GM10266 (cell line): ENCODE data around the gene MBP.

Experiments used
- DNase-seq: peaks from one replicate; pipeline ENCODE4 v3.0.0; 2012; ENCODE audit errors: extremely low spot score
- TF ChIP-seq, protein P1 (sequence below): IDR thresholded peaks from 2 replicates; pipeline ENCODE4 v1.5.1; 2012; ENCODE audit warnings: mild to moderate bottlenecking, low read depth; ENCODE audit not compliant: control insufficient read depth, insufficient read depth; ENCODE audit errors: missing control alignments

MBP gene

DNA sequence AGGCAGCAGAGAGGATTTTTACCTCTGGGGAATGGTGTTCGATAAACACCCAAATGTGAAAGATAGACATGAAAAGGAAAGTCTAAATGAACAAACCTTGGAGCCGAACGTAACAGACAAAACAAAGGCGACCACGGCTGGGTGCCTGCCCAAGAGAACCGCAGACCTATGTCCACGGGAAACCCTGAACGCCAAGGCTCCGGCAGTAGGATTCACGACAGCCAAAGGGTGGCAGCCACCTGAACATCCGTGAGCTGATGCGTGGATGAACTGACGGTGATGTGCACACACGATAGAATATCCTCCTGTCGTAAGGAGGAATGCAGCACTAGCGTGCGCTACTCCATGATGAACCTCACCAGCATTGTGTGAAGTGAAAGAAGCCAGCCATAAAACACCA is 85.6 kb downstream of the MBP start:
- no peak for DNase-seq
- TF ChIP-seq, protein P1, sequence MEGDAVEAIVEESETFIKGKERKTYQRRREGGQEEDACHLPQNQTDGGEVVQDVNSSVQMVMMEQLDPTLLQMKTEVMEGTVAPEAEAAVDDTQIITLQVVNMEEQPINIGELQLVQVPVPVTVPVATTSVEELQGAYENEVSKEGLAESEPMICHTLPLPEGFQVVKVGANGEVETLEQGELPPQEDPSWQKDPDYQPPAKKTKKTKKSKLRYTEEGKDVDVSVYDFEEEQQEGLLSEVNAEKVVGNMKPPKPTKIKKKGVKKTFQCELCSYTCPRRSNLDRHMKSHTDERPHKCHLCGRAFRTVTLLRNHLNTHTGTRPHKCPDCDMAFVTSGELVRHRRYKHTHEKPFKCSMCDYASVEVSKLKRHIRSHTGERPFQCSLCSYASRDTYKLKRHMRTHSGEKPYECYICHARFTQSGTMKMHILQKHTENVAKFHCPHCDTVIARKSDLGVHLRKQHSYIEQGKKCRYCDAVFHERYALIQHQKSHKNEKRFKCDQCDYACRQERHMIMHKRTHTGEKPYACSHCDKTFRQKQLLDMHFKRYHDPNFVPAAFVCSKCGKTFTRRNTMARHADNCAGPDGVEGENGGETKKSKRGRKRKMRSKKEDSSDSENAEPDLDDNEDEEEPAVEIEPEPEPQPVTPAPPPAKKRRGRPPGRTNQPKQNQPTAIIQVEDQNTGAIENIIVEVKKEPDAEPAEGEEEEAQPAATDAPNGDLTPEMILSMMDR: no peak

DNA sequence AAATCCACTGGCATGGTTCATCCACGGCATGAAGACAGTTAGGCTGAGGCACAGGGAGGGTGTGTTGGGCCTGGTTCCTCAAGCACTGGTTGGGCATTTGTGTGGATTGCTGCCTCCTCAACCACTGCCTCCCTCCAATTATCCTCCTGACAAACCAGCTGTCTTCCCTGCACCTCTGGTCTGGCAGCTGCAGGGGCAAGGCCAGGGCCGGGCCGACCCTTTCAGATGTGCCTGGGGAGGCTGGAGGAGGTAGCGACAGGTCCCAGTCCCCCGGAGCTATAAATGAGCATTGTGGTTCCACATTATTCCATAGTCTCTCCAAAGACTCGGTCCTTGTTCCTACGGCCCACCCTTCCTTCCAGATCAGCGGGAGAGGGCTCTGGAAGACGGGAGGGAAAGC is 86.2 kb downstream of the MBP start:
- DNase-seq: no peak
- TF ChIP-seq, protein P1: no peak

DNA sequence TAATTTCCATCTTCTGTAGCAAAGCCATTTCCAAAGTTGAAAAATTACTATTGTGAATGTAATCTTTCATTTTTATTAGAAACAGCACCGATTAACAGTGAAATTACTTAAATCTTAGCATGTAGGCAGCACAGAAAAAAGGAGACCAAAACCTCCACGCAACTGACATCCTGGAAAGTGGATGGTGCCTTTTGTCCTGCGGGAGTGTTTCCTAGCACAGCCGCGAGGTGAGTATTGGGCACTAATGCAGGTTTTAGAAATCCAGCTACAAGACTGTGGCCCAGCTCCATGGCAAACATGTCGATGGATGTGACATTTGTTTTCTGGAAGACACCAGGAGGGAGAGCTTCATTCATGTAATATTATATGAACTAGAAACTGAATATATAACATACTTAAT is 86.9 kb downstream of the MBP start:
- TF ChIP-seq, protein P1: no peak
- no peak for DNase-seq

DNA sequence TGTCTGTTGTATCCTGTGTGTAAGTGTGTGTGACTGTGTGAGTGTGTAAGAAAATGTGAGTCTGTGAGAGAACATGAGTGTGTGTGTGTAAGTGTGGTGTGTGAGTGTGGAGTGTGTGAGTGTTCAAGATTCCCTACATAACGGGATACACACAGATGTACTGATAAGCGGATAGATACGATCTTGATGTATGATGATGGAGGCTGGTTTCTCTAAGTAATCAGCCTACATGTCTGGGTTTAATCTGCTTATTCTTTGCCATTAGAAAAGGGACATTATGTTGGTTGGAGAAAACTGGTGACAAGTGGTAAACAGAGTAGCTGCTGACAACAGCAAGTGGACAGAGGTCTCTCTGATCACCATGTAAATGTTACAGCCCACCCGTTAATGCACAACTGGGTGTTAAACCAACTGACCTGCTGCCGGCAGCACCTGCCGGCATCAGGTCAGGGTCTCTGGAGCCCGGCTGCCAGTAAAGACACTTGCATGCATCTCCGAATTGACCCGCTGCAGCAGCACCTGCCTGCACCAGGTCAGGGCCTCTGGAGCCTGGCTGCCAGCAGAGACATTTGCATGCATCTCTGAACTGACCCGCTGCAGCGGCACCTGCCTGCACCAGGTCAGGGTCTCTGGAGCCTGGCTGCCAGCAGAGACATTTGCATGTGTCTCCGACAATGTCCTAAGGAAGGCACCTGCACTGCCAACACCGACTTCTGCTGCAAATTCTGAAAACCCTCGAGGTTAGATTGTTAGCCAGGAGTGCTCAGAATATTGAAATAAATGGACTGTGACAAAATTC is 87.5 kb downstream of the MBP start:
- DNase-seq: no peak
- TF ChIP-seq, protein P1: no peak

DNA sequence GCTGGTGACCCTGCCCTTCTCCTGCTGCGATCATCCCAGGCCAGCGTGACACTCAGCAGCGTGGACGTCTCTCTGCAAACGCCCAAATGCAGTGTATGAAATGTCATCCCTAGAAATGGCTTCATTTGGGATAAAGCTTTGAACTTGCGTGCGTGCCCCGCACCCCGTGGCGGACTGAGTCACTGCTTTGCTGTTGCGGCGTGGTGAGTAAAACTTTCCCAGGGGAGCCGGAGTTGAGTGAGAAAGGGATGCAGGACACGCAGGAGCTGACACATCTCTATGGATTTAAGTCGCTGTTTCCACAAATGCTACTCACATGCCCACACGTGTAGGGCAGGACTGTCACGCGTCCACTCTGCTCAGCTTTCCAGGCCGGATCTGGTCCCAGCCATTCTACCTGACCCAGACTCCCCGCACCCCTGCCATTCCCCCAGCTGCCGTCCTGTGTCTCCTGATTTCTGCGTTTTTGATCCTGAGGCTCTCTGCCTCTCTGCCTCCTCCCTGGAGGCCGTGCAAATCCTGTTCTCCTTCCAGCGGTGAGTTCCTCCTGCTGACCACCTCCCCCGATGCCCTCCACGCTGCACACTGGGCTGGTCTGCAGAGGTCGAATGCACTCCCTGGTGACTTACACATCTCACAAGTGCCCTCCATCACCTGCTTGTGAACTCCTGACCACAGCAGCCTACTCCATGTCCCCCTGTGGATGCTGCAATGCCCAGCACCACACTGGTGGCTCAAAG is 88.9 kb downstream of the MBP start:
- DNase-seq: no peak
- TF ChIP-seq, protein P1: no peak

DNA sequence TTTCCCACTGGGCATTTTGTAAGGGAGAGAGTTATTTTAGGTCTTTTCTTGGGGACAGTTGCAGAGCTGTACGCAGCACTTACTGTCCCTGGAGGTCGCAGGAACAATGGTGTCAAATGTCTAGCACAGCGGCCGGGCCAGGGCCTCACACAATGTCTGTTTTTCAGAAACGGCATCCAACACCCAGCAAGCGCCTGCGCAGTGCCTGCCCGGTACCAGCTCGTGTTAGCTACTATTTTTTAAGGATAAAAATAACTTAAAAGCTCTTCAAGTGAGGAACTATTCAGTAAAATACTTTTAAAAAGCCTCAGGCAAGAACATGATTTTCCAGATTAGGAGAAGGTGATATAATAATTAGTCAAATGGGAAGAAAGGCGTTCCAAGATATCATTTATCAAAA is 90.0 kb downstream of the MBP start:
- no peak for DNase-seq
- TF ChIP-seq, protein P1: no peak
